Right lung (tissue), 10 donors: ENCODE results near the gene BDKRB1. TPM values are rescaled to one million over a fixed set of nuclear protein-coding genes. Genes with fewer than 3 reads are reported as not detected.

ENCODE experiments used
- DNase-seq, 2 donors: peaks; one replicate each; pipeline ENCODE4 v3.0.0-alpha.2; 2013
- long read RNA-seq, 8 donors: transcript quantifications; one replicate each; lab custom pipeline, GENCODE V29; 2026
- polyA plus RNA-seq, 5 donors: library from polyadenylated mRNA; unstranded; fragments of 120-200 nt; gene quantifications; one replicate each; pipeline versions ENCODE4 v1.2.1 to v1.2.3, GENCODE V29; 2013; ENCODE audit warnings: inconsistent platforms in 1 of 5, low replicate concordance in 1 of 5; ENCODE audit not compliant: insufficient read length in 5 of 5, insufficient read depth in 1 of 5

BDKRB1 gene
- polyA plus RNA-seq: under 1 TPM; 0.13 to 0.42 (median 0.24) TPM
- long read RNA-seq, donor 1: 0 reads
- long read RNA-seq, donor 2: 0 reads
- long read RNA-seq, donor 3: 0 reads
- long read RNA-seq, donor 4: 0 reads
- long read RNA-seq, donor 5, partial matches to known transcripts: 0 of 1 reads
- long read RNA-seq, donor 5, other reads (novel, unspliced or antisense): 0 of 1 reads
- long read RNA-seq, donor 6: 0 reads
- long read RNA-seq, donor 7: 0 reads
- long read RNA-seq, donor 8: 0 reads

- DNase-seq: no peak
Observed at GRCh38 chr14:96255501-96256366, at the start of gene BDKRB1. Gene BDKRB1, plus strand, starts transcription at chr14:96256210. Its CDS starts 7,473 bp downstream, at chr14:96263683.

DNA sequence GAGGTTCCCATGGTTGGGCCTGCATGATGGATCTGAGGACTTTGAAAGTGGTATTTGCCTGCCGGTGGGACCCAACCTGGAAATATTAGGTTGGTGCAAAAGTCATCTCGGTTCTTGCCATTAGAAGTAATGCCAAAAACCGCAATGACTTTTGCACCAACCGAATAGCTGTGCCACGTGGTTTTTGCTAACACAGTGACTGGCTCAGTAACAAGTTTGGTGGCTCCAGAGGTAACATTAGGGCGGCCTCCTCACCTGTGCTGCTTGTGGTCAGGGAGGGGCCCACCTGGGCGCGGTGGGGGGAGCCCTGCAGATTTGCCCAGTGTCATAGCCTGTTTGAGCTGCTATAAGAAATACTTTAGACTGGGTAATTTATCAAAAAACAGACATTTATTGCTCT lies 49.5 kb upstream of the BDKRB1 start:
- no peak for DNase-seq

- DNase-seq: no peak
Observed at GRCh38 chr14:96207686-96208085, 48.3 kb upstream of the BDKRB1 start.

- no peak for DNase-seq
Observed at GRCh38 chr14:96208739-96209138, 47.3 kb upstream of the BDKRB1 start.

GRCh38 chr14:96212140-96212539 lies 43.9 kb upstream of the BDKRB1 start:
- DNase-seq: no peak

DNA sequence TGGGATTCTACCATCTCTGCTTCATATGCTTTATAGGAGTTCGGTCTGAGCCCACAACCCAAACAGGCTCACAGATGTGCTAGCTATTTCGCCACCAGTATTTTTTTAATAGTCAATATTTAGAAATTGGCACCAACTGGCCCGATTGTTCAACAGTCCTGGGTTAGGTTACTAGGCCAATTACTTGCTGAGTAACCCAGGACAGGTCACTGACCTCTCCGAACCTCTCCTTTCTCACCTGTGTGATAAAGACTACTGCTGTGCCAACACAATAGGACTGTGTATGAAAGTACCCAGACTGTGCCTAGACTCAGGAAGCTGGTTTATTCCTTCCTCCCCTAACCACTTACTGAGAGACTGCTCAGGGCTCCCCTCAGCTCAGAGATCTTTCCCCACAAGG lies 43.1 kb upstream of the BDKRB1 start:
- DNase-seq: no peak

DNA sequence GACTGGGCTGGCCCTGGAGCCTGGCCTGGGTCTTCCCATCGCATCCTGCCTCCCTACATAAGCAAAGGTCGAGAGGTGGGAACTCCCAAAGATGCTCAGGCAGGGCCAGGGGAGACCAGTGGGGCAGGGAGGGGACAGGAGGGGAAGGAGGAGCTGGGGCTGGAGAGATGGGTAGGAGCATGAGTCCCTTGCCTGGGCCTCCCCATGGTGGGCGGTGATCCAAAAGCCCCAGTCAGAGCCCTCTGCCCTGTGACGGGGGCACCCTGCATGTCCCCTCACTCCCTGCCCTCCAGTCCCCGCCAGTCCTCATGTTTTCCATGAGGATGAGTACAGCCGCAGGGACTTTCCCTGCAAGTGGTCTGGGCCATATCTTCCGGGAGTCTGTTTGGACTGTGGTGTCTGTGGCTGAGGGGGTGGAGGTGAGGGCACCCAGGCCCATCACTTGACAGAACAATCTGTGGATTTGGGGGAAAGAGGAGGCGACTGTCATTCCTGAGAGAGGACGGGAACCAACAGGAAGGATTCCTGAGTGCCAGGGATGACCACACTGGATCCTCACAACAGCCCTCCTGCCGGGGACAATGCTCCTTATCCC lies 42.0 kb upstream of the BDKRB1 start:
- DNase-seq: no peak

DNA sequence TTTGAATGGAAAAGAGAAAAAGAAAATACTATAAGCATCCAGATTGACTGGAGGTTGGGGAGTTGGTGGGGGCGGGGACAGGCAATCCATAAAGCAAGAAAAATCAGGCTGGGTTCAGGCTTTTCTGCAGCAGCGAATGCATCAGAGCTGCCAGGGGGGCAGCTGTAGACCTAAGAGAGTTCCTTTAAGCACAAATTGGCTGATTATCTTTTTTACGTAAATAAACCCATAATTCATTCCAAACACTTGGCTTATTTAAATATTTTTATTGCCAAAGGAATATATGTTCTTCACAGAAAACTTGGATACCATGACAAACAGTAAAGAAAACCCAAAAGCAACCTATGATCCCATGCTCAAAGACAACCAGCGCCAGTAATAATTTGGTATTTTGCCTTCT lies 41.2 kb upstream of the BDKRB1 start:
- DNase-seq: no peak

DNA sequence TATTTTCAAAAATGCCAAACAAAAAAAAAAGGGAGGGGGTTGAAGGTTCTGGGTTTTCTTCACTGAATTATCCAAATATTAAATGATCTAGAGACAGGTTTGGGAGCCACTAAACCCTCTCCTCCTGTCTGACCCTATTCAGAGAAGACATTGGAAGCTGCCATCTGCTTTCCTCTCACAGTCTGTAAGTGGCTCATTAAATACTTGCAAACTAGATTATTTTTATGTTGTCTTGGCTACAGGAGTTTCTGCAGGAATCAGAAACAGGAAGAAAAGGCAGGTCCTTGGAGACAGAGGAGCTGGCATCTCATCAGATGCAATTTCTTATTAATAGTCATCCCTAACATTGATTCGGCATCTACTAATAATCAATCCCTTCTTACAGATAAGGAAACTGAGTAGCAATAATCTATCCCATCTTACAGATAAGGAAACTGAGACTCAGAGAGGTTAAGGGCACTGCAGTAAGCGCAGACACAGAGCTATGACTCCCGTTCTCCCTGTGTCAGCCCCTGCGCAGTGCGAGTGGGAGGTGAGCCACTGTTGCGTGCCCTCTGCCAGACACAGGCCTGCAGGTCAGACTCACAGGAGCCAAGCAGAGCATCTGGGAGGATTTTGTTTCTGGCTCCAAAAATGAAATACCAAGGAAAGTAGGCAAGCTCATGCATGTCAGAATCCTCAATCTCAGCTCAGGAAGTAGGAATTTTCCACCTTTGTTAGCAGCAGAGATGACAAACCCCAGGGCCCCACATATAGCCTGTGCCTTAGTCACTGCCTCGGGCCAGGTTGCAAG lies 40.4 kb upstream of the BDKRB1 start:
- no peak for DNase-seq

- DNase-seq: no peak
Observed at GRCh38 chr14:96216627-96217026, 39.4 kb upstream of the BDKRB1 start.

GRCh38 chr14:96217376-96217913 lies 38.6 kb upstream of the BDKRB1 start:
- DNase-seq: no peak

DNA sequence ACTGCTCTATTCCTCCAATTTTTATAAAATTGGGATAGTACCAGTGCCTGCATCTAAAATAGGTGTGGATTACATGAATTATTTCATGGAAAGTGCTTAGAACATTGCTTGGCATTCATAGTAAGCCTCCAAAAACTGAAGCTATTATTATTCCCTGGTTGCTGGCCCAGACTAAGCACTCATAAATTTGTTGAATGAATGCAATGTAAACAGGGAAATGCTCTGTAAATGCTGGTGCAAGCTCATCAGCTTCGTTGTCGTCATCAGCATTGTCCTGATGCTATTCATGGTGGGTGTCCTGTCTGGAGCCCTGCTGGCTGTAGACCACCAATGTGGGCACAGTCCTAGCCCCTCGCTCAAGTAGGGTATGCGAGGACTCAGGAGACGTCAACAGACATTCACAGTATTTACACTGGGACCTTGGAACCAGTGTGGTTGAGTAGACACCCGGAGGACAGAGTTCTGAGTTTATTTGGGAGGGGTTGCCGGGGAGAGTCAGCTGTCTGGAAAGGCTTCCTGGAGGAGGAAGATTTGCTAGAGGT lies 34.8 kb upstream of the BDKRB1 start:
- no peak for DNase-seq

DNA sequence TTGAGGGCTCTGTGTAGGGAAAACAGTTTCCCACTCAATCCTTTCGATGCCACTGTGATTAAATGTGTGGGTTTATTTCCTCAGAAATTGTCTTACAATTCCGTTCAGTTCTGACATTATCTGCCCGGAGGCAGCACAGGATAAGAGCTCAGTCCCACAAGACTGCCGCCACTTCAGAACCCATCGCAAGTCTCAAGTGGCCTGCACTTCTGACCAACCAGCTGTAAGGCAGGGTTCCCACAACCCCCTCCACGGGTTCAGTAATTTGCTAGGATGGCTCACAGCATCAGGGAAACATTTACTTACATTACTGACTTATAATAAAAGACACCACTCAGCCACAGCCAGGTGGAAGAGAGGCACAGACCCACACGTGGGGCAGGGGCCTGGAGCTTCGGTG lies 34.2 kb upstream of the BDKRB1 start:
- no peak for DNase-seq

- DNase-seq: no peak
Observed at GRCh38 chr14:96224480-96225096, 31.4 kb upstream of the BDKRB1 start.

DNA sequence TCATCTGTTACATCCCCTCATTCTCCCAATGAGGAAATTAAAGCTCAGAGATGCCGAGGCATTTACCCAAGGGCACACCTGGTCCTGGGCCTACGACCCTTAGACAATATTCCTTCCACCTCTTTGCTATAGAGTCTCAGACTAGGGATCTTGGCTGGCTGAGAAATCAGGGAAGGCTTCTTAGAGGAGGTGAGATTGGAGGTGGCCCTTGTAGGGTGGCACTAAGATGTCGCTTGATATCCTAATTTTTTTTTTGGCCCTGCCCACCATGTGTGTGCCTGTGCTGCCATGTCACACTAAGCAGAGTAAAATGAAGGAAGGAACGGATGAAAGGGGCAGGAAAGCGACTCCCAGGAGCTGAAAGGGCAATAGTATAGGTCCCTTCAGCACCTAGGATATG lies 30.8 kb upstream of the BDKRB1 start:
- no peak for DNase-seq

- DNase-seq: no peak
Observed at GRCh38 chr14:96225745-96226151, 30.3 kb upstream of the BDKRB1 start.

GRCh38 chr14:96227428-96227827 lies 28.6 kb upstream of the BDKRB1 start:
- DNase-seq: no peak

DNA sequence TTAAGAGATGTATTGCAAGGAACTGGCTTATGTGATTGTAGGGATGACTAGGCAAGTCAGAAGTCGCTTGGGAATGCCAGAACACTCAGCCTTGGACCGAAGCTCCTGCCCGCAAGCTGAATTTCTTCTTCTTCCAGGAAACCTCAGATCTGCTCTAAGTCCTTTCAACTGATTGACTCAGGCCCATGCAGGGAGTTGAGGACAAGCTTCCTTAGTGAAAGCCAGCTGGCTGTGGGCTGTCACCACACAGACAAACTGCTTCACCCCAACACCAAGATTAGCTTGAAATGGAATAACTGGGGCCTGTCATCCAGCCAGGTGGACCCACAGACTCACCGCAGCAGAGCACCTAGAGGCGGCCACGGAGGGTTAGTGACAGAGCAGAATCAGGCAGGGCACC lies 26.7 kb upstream of the BDKRB1 start:
- DNase-seq: no peak

DNA sequence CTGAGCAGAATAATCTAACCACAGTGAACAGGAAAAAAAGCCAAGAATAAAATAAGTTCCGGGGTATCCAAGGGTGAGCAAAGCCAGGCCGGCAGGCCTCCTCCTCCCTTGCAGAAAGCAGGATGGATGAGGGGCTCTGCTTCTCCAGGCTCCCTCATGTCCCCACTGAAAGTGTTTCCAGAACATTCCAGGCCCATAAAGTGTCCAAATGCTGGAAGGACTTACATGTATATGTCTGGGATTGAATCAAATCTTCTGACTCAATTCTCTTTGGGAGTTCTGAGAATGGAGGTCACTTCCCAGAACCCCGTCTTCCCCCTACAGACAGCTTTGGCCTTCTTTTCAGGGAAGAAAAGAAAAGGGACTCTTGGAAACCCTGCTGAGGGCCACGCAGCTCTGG lies 25.0 kb upstream of the BDKRB1 start:
- DNase-seq: no peak

DNA sequence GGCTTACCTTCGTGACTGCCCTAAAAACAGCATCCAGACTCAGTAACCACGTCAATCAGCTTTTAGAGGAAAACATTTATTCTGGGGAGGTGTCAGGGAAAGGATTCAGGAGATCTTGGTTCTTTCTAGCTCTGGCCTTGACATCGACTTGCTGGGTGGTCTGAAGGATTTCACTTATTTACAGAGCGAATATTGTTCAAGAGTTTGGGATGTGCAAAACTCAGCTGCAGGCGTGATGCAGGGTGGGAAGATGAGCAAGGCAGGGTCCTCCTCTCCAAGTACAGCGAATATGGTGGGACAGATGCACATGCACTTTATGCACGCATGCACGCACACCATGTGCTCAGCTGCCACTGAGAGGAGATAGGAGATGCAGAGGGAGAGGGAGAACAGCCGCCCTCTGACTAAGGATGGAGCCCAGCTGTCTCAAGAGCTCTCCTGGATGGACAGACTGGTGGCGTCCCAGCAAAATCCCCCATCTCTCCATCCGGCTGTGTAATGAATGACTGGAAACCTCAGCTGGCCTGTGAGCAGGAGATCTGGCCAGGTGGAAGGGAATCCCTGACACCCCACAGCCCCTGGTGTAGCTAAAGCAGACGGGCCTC lies 24.4 kb upstream of the BDKRB1 start:
- no peak for DNase-seq

- DNase-seq: no peak
Observed at GRCh38 chr14:96232506-96232905, 23.5 kb upstream of the BDKRB1 start.
